Uterus (tissue), 4 donors: ENCODE data around the gene KDELR1. TPM values are rescaled to one million over a fixed set of nuclear protein-coding genes. Genes with fewer than 3 reads are reported as not detected.

ENCODE experiments used
- DNase-seq, 2 donors: peaks; one replicate each; pipeline ENCODE4 v3.0.0-alpha.2; 2019 to 2020
- H3K27ac ChIP-seq, 2 donors: fragments of 200-600 bp; sonication (generic); 1 replicate in 1 of 2; 2 replicates in 1 of 2; pipeline ENCODE4 v1.5.1; 2016 to 2018
- H3K27me3 ChIP-seq, 2 donors: fragments of 200-600 bp; sonication (generic); one replicate each; pipeline ENCODE4 v1.5.1; 2018 to 2019; ENCODE audit warnings: control low read depth in 1 of 2
- H3K36me3 ChIP-seq, 2 donors: fragments of 200-600 bp; sonication (generic); one replicate each; pipeline ENCODE4 v1.5.1; 2019; ENCODE audit warnings: control low read depth in 1 of 2
- H3K4me1 ChIP-seq, 2 donors: fragments of 200-600 bp; sonication (generic); one replicate each; pipeline ENCODE4 v1.5.1; 2018 to 2019; ENCODE audit warnings: control low read depth in 1 of 2
- H3K4me3 ChIP-seq, 2 donors: fragments of 200-600 bp; sonication (generic); 1 replicate in 1 of 2; 2 replicates in 1 of 2; pipeline ENCODE4 v1.5.1; 2018 to 2019; ENCODE audit warnings: mild to moderate bottlenecking in 1 of 2
- H3K9me3 ChIP-seq, 2 donors: fragments of 200-600 bp; sonication (generic); one replicate each; pipeline ENCODE4 v1.5.1; 2019; ENCODE audit warnings: control low read depth in 1 of 2
- POLR2A ChIP-seq, 2 donors: fragments of 450-650 bp; IDR thresholded peaks; one replicate each; pipeline ENCODE4 v1.6.1; 2016; ENCODE audit warnings: antibody characterized with exemption in 2 of 2, mild to moderate bottlenecking in 1 of 2, moderate library complexity in 1 of 2
- intact Hi-C: fragments of 100-400 bp; cut with DNase I; formaldehyde crosslinking; loops from one replicate; pipeline ENCODE4 v1.15.1; 2023; ENCODE audit warnings: low total_unique reads
- total RNA-seq, 4 donors: library from RNA; depleted of rRNA in 3 of 4; stranded (reverse); fragments of >200 nt in 3 of 4; gene quantifications; one replicate each; pipeline versions ENCODE4 v1.1.0 to v1.2.4, GENCODE V29; 2014 to 2023
- TF ChIP-seq, protein P1 (sequence below), 4 experiments: fragments of 200-600 bp in 2 of 4; fragments of 450-650 bp in 2 of 4; sonication (generic) in 2 of 4; IDR thresholded peaks; one replicate each; pipeline ENCODE4 v1.5.1; 2016 to 2019; ENCODE audit warnings: antibody characterized with exemption in 4 of 4, mild to moderate bottlenecking in 2 of 4, moderate library complexity in 1 of 4
- donor health status: DM: yes; HTN: yes; CAD: no.

Gene KDELR1
- total RNA-seq: 100 to 1,000 TPM in 2 of 4 donors, 10 to 100 TPM in 2; 58.5 to 137 (median 89.3) TPM

DNA sequence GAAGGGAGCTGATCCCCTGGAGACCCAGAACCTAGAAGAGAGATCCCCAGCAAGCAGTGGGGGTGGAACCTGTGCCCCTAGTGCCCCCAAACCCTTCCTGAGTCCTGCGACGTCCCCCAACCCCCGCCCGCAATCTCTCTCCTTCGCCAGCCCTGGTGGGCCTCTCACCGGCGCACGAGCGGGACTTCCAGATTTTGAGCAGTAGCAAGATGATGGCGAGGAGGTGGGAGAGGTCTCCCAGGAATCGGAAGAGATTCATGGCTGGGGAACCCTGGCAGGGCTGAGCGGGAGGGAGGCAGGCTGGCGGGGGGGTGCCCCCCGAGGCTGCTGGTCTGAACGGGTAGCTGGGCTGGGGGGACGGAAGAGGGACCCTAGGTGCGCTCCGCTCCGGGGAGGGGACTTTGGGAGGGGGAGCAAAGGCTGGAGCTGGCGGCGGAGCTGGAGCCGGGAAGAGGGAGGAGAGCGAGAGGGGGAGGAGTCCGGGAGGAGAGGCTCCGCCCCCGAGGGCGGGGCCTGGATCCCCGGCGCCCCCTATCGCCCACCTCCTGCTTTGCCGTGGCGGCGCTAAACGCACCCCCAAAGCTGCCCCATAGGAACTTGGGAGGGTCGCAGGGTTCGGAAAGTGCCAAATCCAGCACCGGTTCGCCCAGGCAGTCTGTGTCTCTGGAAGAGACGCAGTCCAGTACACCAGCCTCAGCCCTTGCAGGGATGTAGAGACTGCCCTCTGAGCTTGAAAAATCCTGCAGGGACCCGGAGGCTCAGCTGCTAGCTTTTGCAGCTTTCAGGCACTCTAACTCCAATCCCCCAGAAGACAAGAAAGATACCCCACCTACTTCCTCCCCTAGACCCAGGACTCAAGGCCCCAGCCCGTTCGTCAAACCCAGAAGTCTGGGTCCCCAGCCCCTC, at the start of gene KDELR1:
TSS of gene KDELR1 (minus strand) at position 452 of the 906 bp plus-strand sequence. CDS start at position 259, 193 bp downstream.
- peaks cover 0 to 16% of the 10 kb centered on the region in 2 donors for H3K4me1 ChIP-seq
- intact Hi-C loops: loop anchor here (10.0 kb wide), 1 partner anchor 53 kb away; the partner anchor contains the start of gene GRWD1

DNA sequence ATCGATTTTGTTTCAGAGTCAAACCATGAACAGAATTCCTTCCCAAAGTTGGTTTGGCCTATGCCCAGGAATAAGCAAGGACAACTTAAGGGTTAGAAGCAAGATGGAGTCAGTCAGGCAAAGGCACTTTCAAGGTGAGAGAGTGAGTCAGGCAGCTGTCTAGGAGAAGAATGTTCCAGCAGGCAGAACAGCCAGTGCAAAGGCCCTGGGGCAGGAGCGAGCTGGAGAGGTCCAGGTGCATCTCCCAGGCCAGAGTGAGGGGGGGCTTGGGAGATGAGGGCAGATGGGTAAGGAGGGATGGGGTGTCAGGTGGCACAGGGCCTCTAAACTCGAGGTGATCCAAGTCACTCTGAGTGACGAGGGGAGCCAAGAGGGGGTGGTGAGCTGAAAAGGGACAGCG, 45.2 kb upstream of the KDELR1 start:
- Histone ChIP-seq H3K27ac (no peak overlapping the region), H3K9me3 (no peaks in the 10 kb centered on the region), H3K36me3 (no peaks in the 10 kb centered on the region), H3K27me3 (no peaks in the 10 kb centered on the region), H3K4me1 (no peaks in the 10 kb centered on the region), H3K4me3 (no peak overlapping the region)
- intact Hi-C loops: no loop called here
- no peak for DNase-seq
- TF ChIP-seq POLR2A (IDR thresholded peaks at IDR 0.05): no peak
- TF ChIP-seq, protein P1, sequence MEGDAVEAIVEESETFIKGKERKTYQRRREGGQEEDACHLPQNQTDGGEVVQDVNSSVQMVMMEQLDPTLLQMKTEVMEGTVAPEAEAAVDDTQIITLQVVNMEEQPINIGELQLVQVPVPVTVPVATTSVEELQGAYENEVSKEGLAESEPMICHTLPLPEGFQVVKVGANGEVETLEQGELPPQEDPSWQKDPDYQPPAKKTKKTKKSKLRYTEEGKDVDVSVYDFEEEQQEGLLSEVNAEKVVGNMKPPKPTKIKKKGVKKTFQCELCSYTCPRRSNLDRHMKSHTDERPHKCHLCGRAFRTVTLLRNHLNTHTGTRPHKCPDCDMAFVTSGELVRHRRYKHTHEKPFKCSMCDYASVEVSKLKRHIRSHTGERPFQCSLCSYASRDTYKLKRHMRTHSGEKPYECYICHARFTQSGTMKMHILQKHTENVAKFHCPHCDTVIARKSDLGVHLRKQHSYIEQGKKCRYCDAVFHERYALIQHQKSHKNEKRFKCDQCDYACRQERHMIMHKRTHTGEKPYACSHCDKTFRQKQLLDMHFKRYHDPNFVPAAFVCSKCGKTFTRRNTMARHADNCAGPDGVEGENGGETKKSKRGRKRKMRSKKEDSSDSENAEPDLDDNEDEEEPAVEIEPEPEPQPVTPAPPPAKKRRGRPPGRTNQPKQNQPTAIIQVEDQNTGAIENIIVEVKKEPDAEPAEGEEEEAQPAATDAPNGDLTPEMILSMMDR (IDR thresholded peaks at IDR 0.05): no peak

More for the DNA sequence above, at the start of gene KDELR1:
- DNase-seq: peak; percentile 75 to 81
- TF ChIP-seq, protein P1 (IDR thresholded peaks at IDR 0.05): peak; percentile 87 to 92 (median 88)
- peak; percentile 51 to 73 for TF ChIP-seq POLR2A (IDR thresholded peaks at IDR 0.05)
- peak within 1 kb of the TSS; percentile 87 to 92 for H3K27ac ChIP-seq
- no peaks in the 10 kb centered on the region for H3K9me3 ChIP-seq
- H3K4me3 ChIP-seq: peak within 1 kb of the TSS; percentile 84 to 91
- H3K36me3 ChIP-seq: no peaks in the 10 kb centered on the region
- H3K27me3 ChIP-seq: peaks cover 13 to 29% of the 10 kb centered on the region in 2 donors

DNA sequence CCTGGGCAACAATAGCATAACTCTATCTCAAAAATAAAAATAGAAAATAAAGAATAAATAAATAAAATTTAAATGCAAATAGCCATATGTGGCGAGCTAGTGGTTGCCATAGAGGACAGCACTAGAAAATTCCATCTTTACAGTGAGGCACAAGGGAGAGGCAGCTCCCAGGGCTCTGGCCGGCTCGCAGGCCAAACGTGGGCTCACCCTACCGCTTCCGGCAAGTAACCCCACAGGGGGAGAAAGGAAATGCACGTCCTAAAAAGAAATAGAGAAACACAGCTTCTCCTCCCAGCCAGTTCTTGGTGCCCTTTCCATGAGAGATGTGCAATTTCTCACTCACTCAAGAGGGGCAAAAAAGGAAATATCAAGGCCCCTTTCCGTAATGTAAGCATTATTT, 42.0 kb upstream of the KDELR1 start:
- TF ChIP-seq, protein P1 (IDR thresholded peaks at IDR 0.05): no peak
- TF ChIP-seq POLR2A (IDR thresholded peaks at IDR 0.05): no peak
- no peaks in the 10 kb centered on the region for H3K9me3 ChIP-seq
- intact Hi-C loops: no loop called here

GRCh38 chr19:48428670-48429069, 37.3 kb upstream of the KDELR1 start:
- no peaks in the 10 kb centered on the region for H3K4me1 ChIP-seq
- H3K4me3 ChIP-seq: no peak overlapping the region
- H3K9me3 ChIP-seq: no peaks in the 10 kb centered on the region
- intact Hi-C loops: no loop called here
- H3K36me3 ChIP-seq: no peaks in the 10 kb centered on the region
- no peak for DNase-seq
- H3K27ac ChIP-seq: no peak overlapping the region
- H3K27me3 ChIP-seq: no peaks in the 10 kb centered on the region
- no peak for TF ChIP-seq POLR2A (IDR thresholded peaks at IDR 0.05)
- TF ChIP-seq, protein P1 (IDR thresholded peaks at IDR 0.05): no peak

More for the DNA sequence above, 42.0 kb upstream of the KDELR1 start:
- H3K4me1 ChIP-seq: no peaks in the 10 kb centered on the region
- H3K4me3 ChIP-seq: no peak overlapping the region
- DNase-seq: no peak
- H3K27ac ChIP-seq: no peak overlapping the region
- no peaks in the 10 kb centered on the region for H3K27me3 ChIP-seq
- H3K36me3 ChIP-seq: no peaks in the 10 kb centered on the region

GRCh38 chr19:48424694-48425219, 33.4 kb upstream of the KDELR1 start:
- H3K9me3 ChIP-seq: no peaks in the 10 kb centered on the region
- no peak for DNase-seq
- no peak overlapping the region for H3K27ac ChIP-seq
- TF ChIP-seq, protein P1 (IDR thresholded peaks at IDR 0.05): no peak
- no peak for TF ChIP-seq POLR2A (IDR thresholded peaks at IDR 0.05)
- H3K36me3 ChIP-seq: no peaks in the 10 kb centered on the region
- H3K4me3 ChIP-seq: no peak overlapping the region
- no peaks in the 10 kb centered on the region for H3K27me3 ChIP-seq
- H3K4me1 ChIP-seq: no peaks in the 10 kb centered on the region
- intact Hi-C loops: no loop called here
